Gastrocnemius medialis (tissue), 4 donors: ENCODE results near the gene ZNF516.

Source experiments
- POLR2A ChIP-seq, 2 donors: fragments of 450-650 bp; IDR thresholded peaks; one replicate each; pipeline ENCODE4 v1.6.1; 2017; ENCODE audit warnings: antibody characterized with exemption in 2 of 2, mild to moderate bottlenecking in 2 of 2, moderate library complexity in 2 of 2
- TF ChIP-seq, protein P1 (sequence below), 5 experiments: fragments of 450-650 bp in 3 of 5; fragments of 200-600 bp in 2 of 5; sonication (generic) in 2 of 5; IDR thresholded peaks in 4 of 5; conservative IDR thresholded peaks in 1 of 5; 1 replicate in 4 of 5; 2 replicates in 1 of 5; pipeline ENCODE4 v1.5.1; 2016 to 2019; ENCODE audit warnings: antibody characterized with exemption in 5 of 5, mild to moderate bottlenecking in 3 of 5, moderate library complexity in 3 of 5

DNA sequence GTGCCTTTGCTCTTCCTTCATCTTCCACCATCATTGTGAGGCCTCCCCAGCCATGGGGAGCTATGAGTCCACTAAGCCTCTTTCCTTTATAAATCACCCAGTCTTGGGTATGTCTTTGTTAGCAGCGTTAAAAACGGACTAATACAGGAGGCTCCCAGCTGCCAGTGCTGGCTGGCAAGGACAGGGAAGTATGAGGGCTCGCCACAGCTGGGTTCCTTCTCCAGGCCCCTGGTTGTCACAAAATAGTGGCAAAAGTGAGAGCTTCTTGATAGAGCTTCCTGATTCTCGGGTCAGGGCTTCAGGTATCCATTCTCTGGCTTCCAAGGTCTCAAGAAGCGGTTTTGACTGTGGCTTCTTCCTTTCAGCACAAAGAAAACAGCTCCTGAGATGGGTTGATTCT is 85.0 kb downstream of the ZNF516 start:
- TF ChIP-seq, protein P1, sequence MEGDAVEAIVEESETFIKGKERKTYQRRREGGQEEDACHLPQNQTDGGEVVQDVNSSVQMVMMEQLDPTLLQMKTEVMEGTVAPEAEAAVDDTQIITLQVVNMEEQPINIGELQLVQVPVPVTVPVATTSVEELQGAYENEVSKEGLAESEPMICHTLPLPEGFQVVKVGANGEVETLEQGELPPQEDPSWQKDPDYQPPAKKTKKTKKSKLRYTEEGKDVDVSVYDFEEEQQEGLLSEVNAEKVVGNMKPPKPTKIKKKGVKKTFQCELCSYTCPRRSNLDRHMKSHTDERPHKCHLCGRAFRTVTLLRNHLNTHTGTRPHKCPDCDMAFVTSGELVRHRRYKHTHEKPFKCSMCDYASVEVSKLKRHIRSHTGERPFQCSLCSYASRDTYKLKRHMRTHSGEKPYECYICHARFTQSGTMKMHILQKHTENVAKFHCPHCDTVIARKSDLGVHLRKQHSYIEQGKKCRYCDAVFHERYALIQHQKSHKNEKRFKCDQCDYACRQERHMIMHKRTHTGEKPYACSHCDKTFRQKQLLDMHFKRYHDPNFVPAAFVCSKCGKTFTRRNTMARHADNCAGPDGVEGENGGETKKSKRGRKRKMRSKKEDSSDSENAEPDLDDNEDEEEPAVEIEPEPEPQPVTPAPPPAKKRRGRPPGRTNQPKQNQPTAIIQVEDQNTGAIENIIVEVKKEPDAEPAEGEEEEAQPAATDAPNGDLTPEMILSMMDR (IDR thresholded peaks at IDR 0.05 in 4 of 5, conservative IDR thresholded peaks at IDR 0.05 in 1 of 5): no peak
- TF ChIP-seq POLR2A (IDR thresholded peaks at IDR 0.05): no peak
